ENCODE data around the gene SKA1. TPM values are rescaled to one million over a fixed set of nuclear protein-coding genes. Genes with fewer than 3 reads are reported as not detected.

Gene SKA1
- total and polyA plus RNA-seq, 10 donors = 0.48 to 4.2 (median 1.7) TPM

DNA sequence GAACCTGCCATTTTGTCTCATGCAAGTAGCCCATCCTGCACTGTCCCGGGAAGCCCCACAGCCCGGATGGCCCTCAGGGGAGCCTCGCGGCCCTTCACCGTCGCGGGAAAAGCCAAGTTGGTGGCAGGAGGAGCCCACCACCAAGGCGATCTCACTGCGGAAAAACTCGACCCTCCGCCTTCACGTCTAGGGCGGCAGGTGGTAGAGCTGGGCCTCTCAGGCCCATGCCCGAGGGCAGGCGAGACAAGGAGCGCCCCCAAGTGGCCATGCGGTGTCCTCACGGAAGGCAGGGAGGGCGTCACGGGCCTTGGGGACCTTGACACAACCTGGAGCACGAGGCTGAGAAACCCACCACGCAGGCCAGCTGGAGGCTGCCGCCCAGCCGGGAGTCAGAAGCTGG lies 34.8 kb upstream of the SKA1 start:
- TF ChIP-seq POLR2A (IDR thresholded peaks at IDR 0.05) (no peak), POLR2AphosphoS5 (IDR thresholded peaks at IDR 0.05) (no peak)
- TF ChIP-seq, protein P1, sequence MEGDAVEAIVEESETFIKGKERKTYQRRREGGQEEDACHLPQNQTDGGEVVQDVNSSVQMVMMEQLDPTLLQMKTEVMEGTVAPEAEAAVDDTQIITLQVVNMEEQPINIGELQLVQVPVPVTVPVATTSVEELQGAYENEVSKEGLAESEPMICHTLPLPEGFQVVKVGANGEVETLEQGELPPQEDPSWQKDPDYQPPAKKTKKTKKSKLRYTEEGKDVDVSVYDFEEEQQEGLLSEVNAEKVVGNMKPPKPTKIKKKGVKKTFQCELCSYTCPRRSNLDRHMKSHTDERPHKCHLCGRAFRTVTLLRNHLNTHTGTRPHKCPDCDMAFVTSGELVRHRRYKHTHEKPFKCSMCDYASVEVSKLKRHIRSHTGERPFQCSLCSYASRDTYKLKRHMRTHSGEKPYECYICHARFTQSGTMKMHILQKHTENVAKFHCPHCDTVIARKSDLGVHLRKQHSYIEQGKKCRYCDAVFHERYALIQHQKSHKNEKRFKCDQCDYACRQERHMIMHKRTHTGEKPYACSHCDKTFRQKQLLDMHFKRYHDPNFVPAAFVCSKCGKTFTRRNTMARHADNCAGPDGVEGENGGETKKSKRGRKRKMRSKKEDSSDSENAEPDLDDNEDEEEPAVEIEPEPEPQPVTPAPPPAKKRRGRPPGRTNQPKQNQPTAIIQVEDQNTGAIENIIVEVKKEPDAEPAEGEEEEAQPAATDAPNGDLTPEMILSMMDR (IDR thresholded peaks at IDR 0.05 in 8 of 11, conservative IDR thresholded peaks at IDR 0.05 in 3 of 11) = no peak
- Histone ChIP-seq H3K4me3 (no peak overlapping the region), H3K27me3 (replicated peaks in 1 of 7) (no peaks in the 10 kb centered on the region), H3K36me3 (no peaks in the 10 kb centered on the region), H3K4me1 (peaks cover 0 to 18% (median 2%) of the 10 kb centered on the region in 6 donors), H3K9me3 (no peaks in the 10 kb centered on the region), H3K27ac (no peak overlapping the region)
- peak; percentile 66 for DNase-seq
- intact Hi-C loops (cut with DNase I; ENCODE audit: low total_unique reads) = no loop called here
- 87 to 94% (median 92%) methylated on average over 12 to 24 of the region's 24 CpGs for WGBS, 5 donors

DNA sequence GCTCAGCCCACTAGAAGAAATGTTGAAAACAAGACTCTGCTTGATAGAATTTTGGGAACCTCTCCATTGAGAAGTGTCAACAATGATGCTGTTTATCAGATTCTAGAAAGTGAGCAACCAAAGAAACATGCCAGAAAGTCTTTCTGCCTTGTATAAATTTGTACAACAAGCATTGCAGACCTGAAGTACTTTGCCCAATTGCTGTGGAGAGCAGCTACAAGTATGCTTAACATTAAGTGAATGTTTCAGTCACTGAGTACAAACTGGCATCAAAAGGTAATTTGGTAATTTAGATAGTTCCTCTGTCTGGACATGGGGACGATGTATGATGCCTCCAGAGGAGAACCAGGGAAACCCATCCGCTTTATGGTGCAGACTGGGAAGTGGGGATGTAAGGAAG lies 33.4 kb upstream of the SKA1 start:
- Histone ChIP-seq H3K4me3 (no peak overlapping the region), H3K36me3 (no peaks in the 10 kb centered on the region), H3K27me3 (replicated peaks in 1 of 7) (no peaks in the 10 kb centered on the region), H3K27ac (no peak overlapping the region), H3K4me1 (peaks cover 0 to 13% (median 0%) of the 10 kb centered on the region in 6 donors), H3K9me3 (no peaks in the 10 kb centered on the region)
- no peak for DNase-seq
- intact Hi-C loops (cut with DNase I; ENCODE audit: low total_unique reads) = no loop called here
- no peak for TF ChIP-seq POLR2AphosphoS5 (IDR thresholded peaks at IDR 0.05)
- TF ChIP-seq, protein P1 (IDR thresholded peaks at IDR 0.05 in 8 of 11, conservative IDR thresholded peaks at IDR 0.05 in 3 of 11) = no peak
- no peak for TF ChIP-seq POLR2A (IDR thresholded peaks at IDR 0.05)
- 70 to 90% (median 74%) methylated on average over 2 of the region's 2 CpGs for WGBS, 5 donors

DNA sequence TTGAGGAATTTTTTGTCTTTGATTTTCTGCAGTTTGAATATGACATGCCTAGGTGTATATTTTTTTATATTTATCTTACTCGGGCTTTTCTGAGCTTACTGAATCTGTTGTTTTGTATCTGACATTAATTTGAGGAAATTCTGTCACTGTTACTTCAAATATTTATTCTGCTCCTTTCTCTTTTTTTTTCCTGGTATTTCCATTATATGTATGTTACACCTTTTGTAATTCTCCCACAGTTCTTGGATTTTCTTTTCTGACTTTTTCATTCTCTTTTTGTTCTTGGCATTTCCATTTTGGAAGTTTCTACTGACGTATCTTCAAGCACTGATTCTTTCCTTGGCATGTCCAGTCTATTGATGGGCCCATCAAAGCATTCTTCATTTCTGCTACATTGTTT lies 24.1 kb upstream of the SKA1 start:
- intact Hi-C loops (cut with DNase I; ENCODE audit: low total_unique reads) = loop anchor here (10.0 kb wide), 1 partner anchor 86 kb away; the partner anchor contains the start of gene CFAP53
- no peak for DNase-seq

More for the DNA sequence above, 24.1 kb upstream of the SKA1 start:
- 82 to 92% (median 90%) methylated on average over 2 of the region's 2 CpGs for WGBS, 5 donors
- TF ChIP-seq, protein P1 (IDR thresholded peaks at IDR 0.05 in 8 of 11, conservative IDR thresholded peaks at IDR 0.05 in 3 of 11) = no peak
- TF ChIP-seq POLR2A (IDR thresholded peaks at IDR 0.05) (no peak), POLR2AphosphoS5 (IDR thresholded peaks at IDR 0.05) (no peak)
- H3K4me1 ChIP-seq = peaks cover 0 to under 1% (median 0%) of the 10 kb centered on the region in 6 donors
- H3K27me3 ChIP-seq (replicated peaks in 1 of 7) = peaks cover 0 to 10% (median 3%) of the 10 kb centered on the region in 7 donors
- no peak overlapping the region for H3K4me3 ChIP-seq
- H3K27ac ChIP-seq = no peak overlapping the region
- no peaks in the 10 kb centered on the region for H3K36me3 ChIP-seq
- H3K9me3 ChIP-seq = no peaks in the 10 kb centered on the region

All from spleen (tissue), 11 donors.